CD4-positive, alpha-beta T cell treated with Interleukin-15 for 4 hours (primary cell): Measurements from ENCODE around the gene RTF1.
"Not testable (repeated sequence)": the region's sequence is repeated elsewhere in the genome, so short reads cannot be mapped to it uniquely, and the experiment has no call there.

Source experiments
- DNase-seq: peaks from one replicate; pipeline ENCODE4 v3.0.0-alpha.2; 2020; ENCODE audit warnings: low spot score

The RTF1 gene

GRCh38 chr15:41416742-41417417, at the start of gene RTF1:
Gene RTF1, plus strand, starts transcription at chr15:41417095. Its CDS starts 21 bp downstream, at chr15:41417116.
- peak; percentile 96 for DNase-seq

- DNase-seq, result no peak
Measured at GRCh38 chr15:41367418-41367817, 49.5 kb upstream of the RTF1 start.

- DNase-seq, result no peak
Measured at GRCh38 chr15:41377978-41378377, 38.9 kb upstream of the RTF1 start.

- not testable (repeated sequence) for DNase-seq
Measured at GRCh38 chr15:41383974-41384749, 32.7 kb upstream of the RTF1 start.

GRCh38 chr15:41387646-41388045, 29.2 kb upstream of the RTF1 start:
- DNase-seq, result no peak

GRCh38 chr15:41392659-41393058, 24.2 kb upstream of the RTF1 start:
- no peak for DNase-seq

GRCh38 chr15:41394924-41395323, 22.0 kb upstream of the RTF1 start:
- no peak for DNase-seq

GRCh38 chr15:41396111-41396510, 20.8 kb upstream of the RTF1 start:
- DNase-seq, result no peak

GRCh38 chr15:41401904-41402267, 15.0 kb upstream of the RTF1 start:
- DNase-seq, result no peak

GRCh38 chr15:41407341-41407740, 9.6 kb upstream of the RTF1 start:
- DNase-seq, result no peak

- no peak for DNase-seq
Measured at GRCh38 chr15:41408234-41408641, 8.7 kb upstream of the RTF1 start.

GRCh38 chr15:41411031-41411430, 5.9 kb upstream of the RTF1 start:
- DNase-seq, result no peak

GRCh38 chr15:41411441-41411840, 5.5 kb upstream of the RTF1 start:
- DNase-seq, result no peak

GRCh38 chr15:41416128-41416741, 660 bp upstream of the RTF1 start:
- no peak for DNase-seq

GRCh38 chr15:41417418-41418195, 712 bp downstream of the RTF1 start:
- no peak for DNase-seq

GRCh38 chr15:41423979-41424659, 7.2 kb downstream of the RTF1 start:
- no peak for DNase-seq

GRCh38 chr15:41424809-41425208, 7.9 kb downstream of the RTF1 start:
- DNase-seq, result no peak

GRCh38 chr15:41425907-41426306, 9.0 kb downstream of the RTF1 start:
- not testable (repeated sequence) for DNase-seq

- no peak for DNase-seq
Measured at GRCh38 chr15:41429003-41429890, 12.4 kb downstream of the RTF1 start.

- no peak for DNase-seq
Measured at GRCh38 chr15:41435037-41435786, 18.3 kb downstream of the RTF1 start.
